EL (cell line): Measurements from ENCODE around the gene SLC35F1.
"Not testable (repeated sequence)": the region's sequence is repeated elsewhere in the genome, so short reads cannot be mapped to it uniquely, and the experiment has no call there.

Source experiments
- DNase-seq: peaks from one replicate; pipeline ENCODE4 v3.0.0-alpha.2; 2016

Gene SLC35F1

GRCh38 chr6:117906958-117907600 lies at the start of gene SLC35F1:
Gene SLC35F1 (plus strand): TSS chr6:117907264.
- peak; percentile 8 for DNase-seq

GRCh38 chr6:117858601-117859000 lies 48.5 kb upstream of the SLC35F1 start:
- not testable (repeated sequence) for DNase-seq

GRCh38 chr6:117861545-117861944 lies 45.5 kb upstream of the SLC35F1 start:
- no peak for DNase-seq

- DNase-seq: no peak
Observed at GRCh38 chr6:117866561-117866960, 40.5 kb upstream of the SLC35F1 start.

GRCh38 chr6:117870486-117871242 lies 36.4 kb upstream of the SLC35F1 start:
- no peak for DNase-seq

GRCh38 chr6:117880824-117881223 lies 26.2 kb upstream of the SLC35F1 start:
- no peak for DNase-seq

GRCh38 chr6:117890172-117890571 lies 16.9 kb upstream of the SLC35F1 start:
- no peak for DNase-seq

- DNase-seq: no peak
Observed at GRCh38 chr6:117906507-117906957, 532 bp upstream of the SLC35F1 start.

- no peak for DNase-seq
Observed at GRCh38 chr6:117907601-117908245, 659 bp downstream of the SLC35F1 start.

- DNase-seq: no peak
Observed at GRCh38 chr6:117908246-117909068, 1.4 kb downstream of the SLC35F1 start.

GRCh38 chr6:117909638-117910037 lies 2.6 kb downstream of the SLC35F1 start:
- no peak for DNase-seq

GRCh38 chr6:117910549-117910948 lies 3.5 kb downstream of the SLC35F1 start:
- no peak for DNase-seq

- no peak for DNase-seq
Observed at GRCh38 chr6:117911150-117911549, 4.1 kb downstream of the SLC35F1 start.

GRCh38 chr6:117911660-117912059 lies 4.6 kb downstream of the SLC35F1 start:
- no peak for DNase-seq

GRCh38 chr6:117915846-117916245 lies 8.8 kb downstream of the SLC35F1 start:
- no peak for DNase-seq

GRCh38 chr6:117916483-117916882 lies 9.4 kb downstream of the SLC35F1 start:
- no peak for DNase-seq

- DNase-seq: no peak
Observed at GRCh38 chr6:117917176-117917575, 10.1 kb downstream of the SLC35F1 start.

- no peak for DNase-seq
Observed at GRCh38 chr6:117918454-117918853, 11.4 kb downstream of the SLC35F1 start.

- no peak for DNase-seq
Observed at GRCh38 chr6:117919275-117919674, 12.2 kb downstream of the SLC35F1 start.

GRCh38 chr6:117919775-117920729 lies 13.0 kb downstream of the SLC35F1 start:
- DNase-seq: no peak

GRCh38 chr6:117924690-117925089 lies 17.6 kb downstream of the SLC35F1 start:
- no peak for DNase-seq

- no peak for DNase-seq
Observed at GRCh38 chr6:117927866-117928265, 20.8 kb downstream of the SLC35F1 start.
